ENCODE results near the gene NEUROD2.

Gene NEUROD2

GRCh38 chr17:39607851-39608130, at the start of gene NEUROD2:
TSS of gene NEUROD2 (minus strand) at chr17:39607920. CDS start at chr17:39606599, 1,321 bp downstream.
- no peak for DNase-seq (ENCODE audit: low read depth)

- DNase-seq (ENCODE audit: low read depth) = no peak
Measured at GRCh38 chr17:39655105-39655504, 47.4 kb upstream of the NEUROD2 start.

DNA sequence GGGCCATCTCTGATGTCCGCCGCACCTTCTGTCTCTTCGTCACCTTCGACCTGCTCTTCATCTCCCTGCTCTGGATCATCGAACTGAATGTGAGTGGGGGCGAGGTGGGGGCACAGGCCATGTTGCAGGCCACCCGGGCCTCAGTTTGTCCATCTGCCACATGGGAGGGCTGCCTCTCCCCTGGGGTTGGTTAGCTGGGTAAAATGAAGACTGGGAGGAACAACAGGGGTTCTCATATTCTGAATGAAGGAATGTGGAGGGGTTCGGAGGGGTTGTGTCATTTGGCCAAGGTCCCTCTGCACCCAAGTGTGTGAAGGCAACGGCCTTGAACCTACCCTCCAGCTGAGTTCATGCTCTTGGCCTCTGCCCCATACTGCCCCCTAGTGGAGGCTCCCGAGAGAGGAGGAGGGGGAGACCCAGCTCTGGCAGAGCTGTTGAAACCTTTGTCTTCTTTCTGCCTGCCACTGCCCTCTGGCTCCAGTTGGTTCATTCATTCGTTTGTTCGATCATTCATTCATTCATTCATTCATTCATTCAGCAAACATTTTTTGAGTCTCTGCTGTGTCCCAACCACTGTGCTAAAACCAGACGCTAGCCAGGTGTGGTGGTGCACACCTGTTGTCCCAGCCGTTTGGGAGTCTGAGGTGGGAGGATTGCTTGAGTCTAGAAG, 46.1 kb upstream of the NEUROD2 start:
- DNase-seq (ENCODE audit: low read depth) = no peak

DNA sequence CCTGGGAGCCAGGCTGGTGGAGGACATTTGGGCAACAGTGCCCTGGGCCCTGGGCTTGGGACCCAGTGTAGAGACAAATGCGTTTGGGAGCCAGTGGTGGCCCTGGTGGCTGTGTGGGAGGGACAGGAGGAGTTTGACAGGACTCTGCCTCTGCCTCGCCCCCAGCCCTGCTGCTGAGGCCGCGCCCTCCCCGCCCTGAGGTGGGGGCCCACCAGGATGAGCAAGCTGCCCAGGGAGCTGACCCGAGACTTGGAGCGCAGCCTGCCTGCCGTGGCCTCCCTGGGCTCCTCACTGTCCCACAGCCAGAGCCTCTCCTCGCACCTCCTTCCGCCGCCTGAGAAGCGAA, 45.6 kb upstream of the NEUROD2 start:
- DNase-seq (ENCODE audit: low read depth) = no peak

DNA sequence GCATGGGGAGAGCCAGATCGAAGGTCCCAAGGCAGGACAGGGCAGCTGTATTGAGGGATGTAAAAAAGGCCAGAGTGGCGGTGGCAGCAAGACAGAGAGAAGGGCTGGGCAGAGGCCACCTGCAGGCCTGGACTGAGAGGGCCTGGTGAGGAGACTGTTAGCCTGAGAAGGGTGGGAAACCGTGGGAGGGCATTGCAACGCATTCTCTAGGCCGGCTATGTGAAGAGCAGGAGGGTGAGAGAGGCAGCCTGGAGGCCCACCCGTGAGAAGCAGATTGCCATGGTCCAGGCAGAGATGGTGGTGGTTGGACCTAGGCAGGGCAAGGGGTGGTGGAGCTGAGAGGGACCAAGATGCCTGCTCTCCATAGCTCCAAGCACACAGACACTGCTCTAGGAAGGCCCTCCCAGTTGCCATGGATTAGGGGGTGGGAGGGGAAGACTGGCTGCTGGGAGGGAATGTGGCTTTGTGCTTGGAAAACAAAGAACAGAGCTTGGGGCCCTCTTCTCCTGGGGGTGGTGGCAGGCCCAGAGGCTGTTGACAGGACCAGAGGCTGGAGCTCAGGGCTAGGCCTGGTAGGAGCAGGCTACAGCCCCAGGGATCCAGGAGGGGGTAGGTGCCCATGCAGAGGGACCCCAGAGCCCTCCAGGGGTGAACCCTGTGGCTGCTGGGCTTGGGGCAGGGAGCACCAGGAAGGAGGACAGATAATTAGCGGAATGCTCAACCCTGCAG, 45.0 kb upstream of the NEUROD2 start:
- no peak for DNase-seq (ENCODE audit: low read depth)

DNA sequence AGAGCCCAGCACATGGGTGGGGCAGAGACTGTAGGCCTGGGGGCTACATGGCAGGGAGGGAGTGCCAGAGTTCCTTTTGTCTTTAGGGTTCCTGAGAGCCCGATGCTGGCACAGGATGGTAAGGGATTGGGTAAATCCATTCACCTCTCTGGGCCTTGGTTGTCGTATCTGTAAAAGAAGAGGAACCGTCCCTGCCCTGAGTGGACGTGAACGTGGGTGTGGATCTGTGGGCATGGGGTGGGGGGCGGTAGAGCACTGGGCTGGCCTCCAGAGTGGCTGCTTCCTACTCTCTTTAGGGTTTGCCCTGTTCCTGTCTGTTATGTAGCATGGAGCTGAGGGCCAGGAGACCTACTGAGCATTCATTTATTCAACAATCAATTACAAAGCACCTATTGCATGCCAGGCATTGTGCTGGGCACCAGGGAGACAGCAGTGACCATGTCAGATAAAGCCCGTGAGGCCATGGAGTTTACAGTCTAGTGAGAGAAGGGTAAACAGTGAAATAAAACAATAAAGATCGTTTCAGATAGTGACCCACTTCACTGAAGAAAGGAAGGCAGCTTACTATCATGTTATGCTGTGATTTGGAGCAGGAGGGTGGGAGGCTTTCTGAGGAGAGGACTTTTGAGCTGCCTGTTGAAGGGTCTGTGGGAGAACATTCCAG, 44.3 kb upstream of the NEUROD2 start:
- DNase-seq (ENCODE audit: low read depth) = no peak

GRCh38 chr17:39650121-39650579, 42.4 kb upstream of the NEUROD2 start:
- no peak for DNase-seq (ENCODE audit: low read depth)

DNA sequence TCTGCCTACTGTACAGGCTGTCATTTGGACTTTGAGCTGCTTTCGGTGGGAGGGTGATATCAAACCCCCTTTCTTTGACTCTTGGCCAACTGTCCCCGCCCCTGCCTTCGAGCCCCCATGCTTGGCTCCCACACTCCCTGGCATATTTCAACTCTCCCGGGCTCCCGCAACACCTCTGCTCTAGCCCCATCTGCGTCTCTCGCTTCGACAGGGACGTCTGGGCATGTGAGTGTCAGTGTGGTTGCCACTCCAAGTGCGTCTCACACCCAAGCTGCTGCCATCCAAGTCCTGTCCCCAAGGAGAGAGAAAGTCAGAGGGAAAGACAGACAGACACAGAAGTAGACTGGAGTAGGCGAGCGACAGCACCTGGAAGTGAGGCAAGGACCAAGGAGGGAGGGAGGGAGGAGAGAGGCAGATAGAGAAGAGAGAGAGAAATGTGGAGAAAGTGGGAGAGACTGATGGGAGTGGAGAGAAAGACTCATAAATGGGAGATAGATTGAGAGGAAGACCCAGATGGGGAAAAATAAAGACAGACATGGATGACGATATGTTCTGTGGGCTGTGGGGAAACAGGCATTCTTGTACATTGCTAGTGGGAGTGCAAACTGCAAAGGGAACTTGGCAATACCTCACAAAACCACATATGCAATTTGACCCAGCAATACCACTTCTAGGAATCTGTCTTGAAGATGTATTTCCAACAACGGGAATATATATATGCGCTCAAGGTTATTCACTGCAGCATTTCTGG, 41.1 kb upstream of the NEUROD2 start:
- no peak for DNase-seq (ENCODE audit: low read depth)

DNA sequence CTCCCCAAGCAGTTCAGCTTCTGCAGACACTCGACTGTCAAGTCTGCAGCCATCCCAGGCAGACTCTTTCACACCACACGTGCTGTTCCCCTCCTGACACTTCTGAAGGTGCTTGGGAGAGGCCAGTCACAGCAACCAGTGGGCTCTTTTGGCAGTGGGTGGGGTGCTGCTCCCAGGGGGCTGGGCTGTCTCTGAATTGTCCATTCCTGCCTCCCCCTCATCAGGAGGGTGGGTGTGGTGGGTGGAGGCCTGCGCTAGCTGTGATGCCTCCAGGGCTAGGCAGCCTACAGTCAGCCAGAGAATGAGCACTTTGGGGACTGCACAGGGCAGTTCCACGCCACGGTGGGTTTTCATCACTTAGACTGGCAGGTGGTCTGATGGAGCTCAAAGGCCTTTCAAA, 39.5 kb upstream of the NEUROD2 start:
- no peak for DNase-seq (ENCODE audit: low read depth)

GRCh38 chr17:39643271-39643670, 35.6 kb upstream of the NEUROD2 start:
- no peak for DNase-seq (ENCODE audit: low read depth)

DNA sequence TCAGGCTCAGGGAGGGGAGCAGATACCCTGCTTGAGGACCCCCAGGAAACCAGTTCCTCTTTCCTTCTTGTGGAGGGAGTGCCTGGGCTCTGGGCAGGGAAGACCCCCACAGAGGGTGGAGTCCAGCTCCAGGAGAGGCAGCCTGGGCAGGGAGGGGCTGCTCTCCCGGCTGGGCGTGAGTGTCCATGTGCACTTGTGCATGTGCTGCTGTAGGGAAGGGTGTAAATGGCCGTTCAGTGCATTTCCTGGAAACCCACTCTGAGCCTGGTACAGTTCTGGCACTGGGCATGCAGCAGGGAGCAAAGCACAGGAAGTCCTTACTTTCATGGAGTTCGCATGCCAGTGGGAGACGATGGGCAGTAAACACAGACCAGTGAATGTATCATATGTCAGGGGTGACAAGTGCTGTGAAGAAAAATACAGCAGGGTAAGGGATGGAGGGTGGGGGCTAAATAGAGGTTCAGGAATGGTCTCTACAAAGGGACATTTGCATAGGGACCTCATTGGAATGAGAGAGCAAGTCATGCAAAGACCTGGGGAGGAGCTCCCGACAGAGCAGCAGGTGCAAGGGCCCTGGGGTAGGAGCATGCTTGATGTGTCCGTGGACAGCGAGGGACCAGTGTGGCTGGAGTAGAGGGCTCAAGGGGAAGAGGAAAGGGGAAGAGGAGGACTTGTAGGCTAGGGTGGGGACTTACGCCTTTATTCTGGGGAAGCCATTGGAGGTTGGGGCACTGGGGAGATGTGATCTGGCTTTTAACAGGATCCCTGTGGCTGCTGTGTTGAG, 34.8 kb upstream of the NEUROD2 start:
- DNase-seq (ENCODE audit: low read depth) = no peak

DNA sequence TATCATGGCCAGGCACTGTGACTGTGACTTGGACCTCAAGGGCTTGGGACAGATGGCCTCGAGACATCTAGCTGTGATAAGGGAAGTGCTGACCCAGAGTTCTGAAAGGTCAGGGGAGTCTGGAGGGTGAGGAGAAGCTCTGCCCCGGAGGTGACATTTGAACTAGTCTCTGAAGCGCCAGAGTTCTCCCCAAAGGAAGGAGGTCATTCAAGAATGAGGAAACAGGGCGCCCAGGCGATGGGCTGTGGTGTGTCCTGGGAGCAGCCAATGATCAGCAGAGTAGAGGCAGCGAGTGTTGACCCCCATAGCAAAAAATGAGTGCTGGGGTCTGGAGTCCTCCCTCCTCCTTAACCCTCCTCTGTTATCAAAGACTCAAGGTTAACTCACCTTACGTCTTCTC, 34.2 kb upstream of the NEUROD2 start:
- DNase-seq (ENCODE audit: low read depth) = no peak

GRCh38 chr17:39641097-39641496, 33.4 kb upstream of the NEUROD2 start:
- no peak for DNase-seq (ENCODE audit: low read depth)

- no peak for DNase-seq (ENCODE audit: low read depth)
Measured at GRCh38 chr17:39640591-39641031, 32.9 kb upstream of the NEUROD2 start.

- no peak for DNase-seq (ENCODE audit: low read depth)
Measured at GRCh38 chr17:39639566-39640458, 32.1 kb upstream of the NEUROD2 start.

GRCh38 chr17:39639043-39639442, 31.3 kb upstream of the NEUROD2 start:
- no peak for DNase-seq (ENCODE audit: low read depth)

- no peak for DNase-seq (ENCODE audit: low read depth)
Measured at GRCh38 chr17:39638317-39638716, 30.6 kb upstream of the NEUROD2 start.

DNA sequence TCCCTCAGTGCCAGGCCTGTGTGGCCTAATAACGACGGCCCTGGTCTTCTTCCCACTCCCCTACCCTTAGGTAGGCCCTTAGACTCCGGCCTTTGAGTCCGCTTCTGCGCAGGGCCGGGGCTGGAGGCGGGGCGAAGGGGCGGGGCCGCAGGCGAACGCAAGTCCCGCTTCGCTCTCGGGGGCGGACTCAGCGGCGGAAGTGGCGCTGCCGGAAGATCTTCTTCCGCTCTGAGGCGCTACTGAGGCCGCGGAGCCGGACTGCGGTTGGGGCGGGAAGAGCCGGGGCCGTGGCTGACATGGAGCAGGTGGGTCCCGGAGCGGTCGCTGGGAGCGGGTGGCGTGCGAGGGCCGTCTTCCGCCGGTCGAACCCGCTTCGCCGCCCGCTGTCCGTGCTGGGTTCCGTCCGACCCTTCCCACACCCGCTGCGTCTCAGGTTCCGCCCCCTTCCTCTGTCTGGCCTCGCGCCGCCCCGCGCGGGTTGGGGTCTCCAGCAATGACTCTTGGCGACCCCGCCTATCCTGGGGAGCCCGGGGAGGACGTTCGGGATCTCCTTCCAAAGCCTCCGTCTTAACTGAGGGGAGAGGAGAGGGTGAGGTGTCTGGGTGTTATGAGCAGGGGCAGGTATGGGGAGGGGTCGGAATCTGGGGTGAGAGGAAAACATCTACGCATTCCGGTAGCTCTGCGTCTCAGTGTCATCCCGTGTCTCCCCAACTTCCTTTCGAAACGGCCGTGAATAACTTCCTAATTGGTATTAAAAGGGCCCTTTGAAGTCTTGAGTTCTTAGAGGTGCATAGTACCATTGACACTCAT, 29.4 kb upstream of the NEUROD2 start, which contains the start of gene STARD3:
TSS of gene STARD3 (plus strand) at position 218 of the 810 bp plus-strand sequence. CDS start 16,388 bp downstream, outside the sequence.
- DNase-seq (ENCODE audit: low read depth) = peak; percentile 46

- no peak for DNase-seq (ENCODE audit: low read depth)
Measured at GRCh38 chr17:39636587-39636926, 28.8 kb upstream of the NEUROD2 start.

DNA sequence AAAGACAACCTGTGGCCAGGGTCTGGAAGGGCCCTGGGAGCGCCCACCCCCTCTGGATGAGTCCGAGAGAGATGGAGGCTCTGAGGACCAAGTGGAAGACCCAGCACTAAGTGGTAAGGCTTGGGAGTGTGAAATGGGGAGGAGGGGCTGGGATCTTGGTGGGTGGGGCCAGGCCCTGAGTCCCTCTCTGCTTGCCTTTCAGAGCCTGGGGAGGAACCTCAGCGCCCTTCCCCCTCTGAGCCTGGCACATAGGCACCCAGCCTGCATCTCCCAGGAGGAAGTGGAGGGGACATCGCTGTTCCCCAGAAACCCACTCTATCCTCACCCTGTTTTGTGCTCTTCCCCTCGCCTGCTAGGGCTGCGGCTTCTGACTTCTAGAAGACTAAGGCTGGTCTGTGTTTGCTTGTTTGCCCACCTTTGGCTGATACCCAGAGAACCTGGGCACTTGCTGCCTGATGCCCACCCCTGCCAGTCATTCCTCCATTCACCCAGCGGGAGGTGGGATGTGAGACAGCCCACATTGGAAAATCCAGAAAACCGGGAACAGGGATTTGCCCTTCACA, 28.0 kb upstream of the NEUROD2 start:
- DNase-seq (ENCODE audit: low read depth) = no peak

Measured in non-pigmented ciliary epithelial cell (primary cell).